GM18909 (cell line): ENCODE measurements around the gene PRAMEF5.
"Not testable (repeated sequence)": the region's sequence is repeated elsewhere in the genome, so short reads cannot be mapped to it uniquely, and the experiment has no call there.

Source experiments
- ATAC-seq: cut with Tn5 transposase; IDR thresholded peaks from one replicate; pipeline ENCODE4 v1.9.1; 2021; ENCODE audit warnings: mild to moderate bottlenecking; ENCODE audit not compliant: unreplicated experiment, poor library complexity

Gene PRAMEF5

DNA sequence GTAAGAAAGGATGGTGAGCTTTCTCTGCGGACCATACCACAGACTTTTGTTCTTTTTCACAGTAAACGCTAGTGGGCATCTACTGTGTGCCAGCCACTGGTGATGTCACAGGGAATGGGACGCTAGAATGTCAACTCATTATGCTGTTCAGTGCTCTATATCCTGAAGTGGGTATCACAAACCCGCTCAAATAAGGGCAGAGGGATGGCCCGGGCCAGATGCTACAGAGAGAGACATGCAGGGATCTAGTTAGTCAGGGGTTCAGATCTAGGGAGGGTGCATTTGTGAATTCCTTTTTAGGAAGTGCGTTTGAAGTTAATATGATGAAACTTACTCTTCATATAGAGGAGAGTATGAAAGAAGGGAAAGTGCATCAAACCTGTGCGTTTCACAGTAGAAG is 6.9 kb upstream of the PRAMEF5 start:
- ATAC-seq: not testable (repeated sequence)

DNA sequence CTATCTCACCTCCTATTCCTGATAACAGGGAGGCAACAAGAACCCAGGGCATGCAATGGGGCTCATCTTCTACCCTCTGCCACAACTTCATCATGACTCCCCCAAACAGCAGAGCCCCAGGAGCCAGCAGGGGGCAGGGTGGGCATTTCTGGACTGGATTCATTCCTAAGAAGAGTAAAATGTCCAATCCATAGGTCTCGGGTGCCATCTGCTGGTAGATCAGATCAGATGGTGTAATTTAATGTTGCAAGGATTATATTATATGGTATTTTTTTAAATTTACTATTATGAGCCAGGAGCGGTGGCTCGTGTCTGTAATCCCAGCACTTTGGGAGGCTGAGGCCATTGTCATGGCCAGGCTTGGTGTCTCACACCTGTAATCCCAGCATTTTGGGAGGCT is 11.1 kb downstream of the PRAMEF5 start:
- ATAC-seq: not testable (repeated sequence)

GRCh38 chr1:13277016-13277415 is 23.0 kb downstream of the PRAMEF5 start:
- ATAC-seq: not testable (repeated sequence)

DNA sequence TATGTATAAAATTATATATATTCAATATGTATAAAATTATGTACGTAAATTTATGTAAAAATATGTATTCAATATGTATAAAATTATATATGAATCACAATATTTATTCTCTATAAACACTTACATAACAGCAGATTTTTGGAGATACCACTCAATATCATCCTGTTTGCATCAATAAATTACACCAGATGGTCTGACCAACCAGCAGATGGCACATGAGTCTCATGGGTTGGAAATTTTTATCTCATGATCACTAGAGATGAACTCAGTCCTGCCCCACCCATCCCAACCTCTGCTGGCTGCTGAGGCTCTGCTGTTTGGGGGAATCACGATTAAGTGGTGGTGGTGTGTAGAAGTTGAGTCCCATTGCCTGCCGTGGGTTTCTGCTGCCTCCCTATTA is 25.6 kb downstream of the PRAMEF5 start:
- ATAC-seq: not testable (repeated sequence)

- not testable (repeated sequence) for ATAC-seq
Measured at GRCh38 chr1:13285037-13285436, 31.0 kb downstream of the PRAMEF5 start, which contains the start of gene PRAMEF8. Gene PRAMEF8 (minus strand): TSS chr1:13285137. CDS start chr1:13284091, 1,046 bp downstream.

DNA sequence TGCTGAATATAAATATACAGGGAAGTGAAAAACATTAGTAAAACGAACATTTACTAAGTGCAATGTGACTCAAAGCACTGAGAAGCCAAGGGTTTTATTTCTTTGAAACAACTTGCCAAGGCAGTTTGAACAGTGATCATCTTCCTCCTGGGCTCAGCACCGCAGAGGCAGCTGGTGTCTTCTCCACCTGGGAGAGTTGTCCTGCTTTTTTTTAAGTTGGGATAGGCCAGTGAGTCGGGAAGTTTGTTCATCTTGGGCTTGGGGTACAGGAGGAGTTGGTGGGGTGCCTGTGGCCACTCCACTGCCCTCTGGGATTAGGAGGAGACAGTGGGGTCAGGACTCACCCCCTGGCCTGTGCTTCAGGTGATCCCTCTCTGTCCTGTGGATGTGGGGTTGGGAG is 35.0 kb downstream of the PRAMEF5 start:
- not testable (repeated sequence) for ATAC-seq

DNA sequence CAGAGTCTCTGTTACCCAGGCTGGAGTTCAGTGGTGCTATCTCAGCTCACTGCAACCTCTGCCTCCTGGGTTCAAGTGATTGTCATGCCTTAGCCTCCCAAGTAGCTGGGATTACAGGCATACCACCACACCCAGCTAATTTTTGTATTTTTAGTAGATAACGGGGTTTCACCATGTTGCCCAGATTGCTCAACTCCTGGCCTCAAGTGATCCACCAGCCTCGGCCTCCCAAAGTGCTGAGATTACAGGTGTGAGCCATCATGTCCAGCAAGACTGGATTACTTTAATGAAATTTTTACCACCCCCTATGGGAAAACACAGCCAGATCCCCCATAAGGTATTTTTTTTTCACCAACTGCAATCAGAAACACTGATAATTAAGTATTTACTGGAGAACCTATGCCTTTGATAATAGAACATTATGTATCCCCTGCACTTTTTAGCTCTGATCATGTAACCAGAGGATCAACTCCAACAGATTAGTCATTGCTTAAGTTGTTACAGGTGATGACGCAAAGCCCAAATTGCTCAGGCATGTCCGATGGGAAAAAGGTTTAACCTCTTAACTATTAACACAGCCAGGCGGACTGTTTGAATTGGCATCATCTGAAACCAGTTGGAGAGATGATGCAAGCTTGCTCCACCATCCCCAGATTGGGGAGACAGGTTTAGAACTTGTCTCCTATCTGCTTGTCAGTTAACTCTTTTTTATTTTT is 43.4 kb downstream of the PRAMEF5 start:
- ATAC-seq: not testable (repeated sequence)

DNA sequence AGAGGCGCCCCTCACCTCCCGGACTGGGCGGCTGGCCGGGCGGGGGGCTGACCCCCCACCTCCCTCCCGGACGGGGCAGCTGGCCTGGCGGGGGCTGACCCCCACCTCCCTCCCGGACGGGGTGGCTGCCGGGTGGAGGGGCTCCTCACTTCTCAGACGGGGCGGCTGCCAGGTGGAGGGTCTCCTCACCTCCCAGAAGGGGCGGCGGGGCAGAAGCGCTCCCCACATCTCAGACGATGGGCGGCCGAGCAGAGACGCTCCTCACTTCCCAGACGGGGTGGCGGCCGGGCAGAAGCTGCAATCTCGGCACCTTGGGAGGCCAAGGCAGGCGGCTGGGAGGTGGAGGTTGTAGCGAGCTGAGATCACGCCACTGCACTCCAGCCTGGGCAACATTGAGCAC is 44.7 kb downstream of the PRAMEF5 start:
- not testable (repeated sequence) for ATAC-seq

GRCh38 chr1:13302197-13302596 is 48.2 kb downstream of the PRAMEF5 start:
- ATAC-seq: not testable (repeated sequence)

- not testable (repeated sequence) for ATAC-seq
Measured at GRCh38 chr1:13303239-13303638, 49.2 kb downstream of the PRAMEF5 start, which contains the start of gene PRAMEF33. Gene PRAMEF33 (plus strand): TSS chr1:13303539. CDS start chr1:13305955, 2,416 bp downstream.
